Coronary artery (tissue), 2 donors: ENCODE measurements around the gene ZNF579.

Experiments
- DNase-seq: peaks from one replicate; pipeline ENCODE4 v3.0.0-alpha.2; 2017; ENCODE audit warnings: low spot score
- H3K27ac ChIP-seq, 2 donors: fragments of 200-600 bp; sonication (generic); one replicate each; pipeline ENCODE4 v1.5.1; 2016 to 2019
- H3K4me3 ChIP-seq: fragments of 200-600 bp; sonication (generic); 2 replicates; pipeline ENCODE4 v1.5.1; 2016; ENCODE audit warnings: mild to moderate bottlenecking, moderate library complexity
- CTCF ChIP-seq: fragments of 200-600 bp; sonication (generic); IDR thresholded peaks from one replicate; pipeline ENCODE4 v1.5.1; 2019; ENCODE audit warnings: antibody characterized with exemption

The ZNF579 gene

GRCh38 chr19:55605207-55605636 lies 24.6 kb upstream of the ZNF579 start:
- no peak for TF ChIP-seq CTCF
- DNase-seq, result peak; percentile 97
- H3K4me3 ChIP-seq, result peak overlapping the region; percentile 97
- peak overlapping the region; percentile 91 to 99 for H3K27ac ChIP-seq

GRCh38 chr19:55603581-55604292 lies 23.1 kb upstream of the ZNF579 start:
- TF ChIP-seq CTCF, result no peak
- Histone ChIP-seq H3K27ac (peak overlapping the region in 1 of 2 donors; percentile 99), H3K4me3 (no peak overlapping the region)
- no peak for DNase-seq

GRCh38 chr19:55603115-55603514 lies 22.5 kb upstream of the ZNF579 start:
- DNase-seq, result no peak
- no peak for TF ChIP-seq CTCF
- H3K4me3 ChIP-seq, result no peak overlapping the region
- H3K27ac ChIP-seq, result no peak overlapping the region

- DNase-seq, result no peak
- TF ChIP-seq CTCF, result no peak
- no peak overlapping the region for H3K4me3 ChIP-seq
- no peak overlapping the region for H3K27ac ChIP-seq
Observed at GRCh38 chr19:55602104-55603001, 21.7 kb upstream of the ZNF579 start.

GRCh38 chr19:55601084-55601483 lies 20.4 kb upstream of the ZNF579 start:
- peak overlapping the region; percentile 96 for H3K4me3 ChIP-seq
- TF ChIP-seq CTCF, result no peak
- no peak for DNase-seq
- peak overlapping the region; percentile 96 for H3K27ac ChIP-seq

- DNase-seq, result no peak
- Histone ChIP-seq H3K4me3 (peak overlapping the region; percentile 96), H3K27ac (peak overlapping the region; percentile 96)
- TF ChIP-seq CTCF, result no peak
Observed at GRCh38 chr19:55600662-55601028, 20.0 kb upstream of the ZNF579 start.
